Measurements from ENCODE around the gene TIMM13. TPM values are rescaled to one million over a fixed set of nuclear protein-coding genes. Genes with fewer than 3 reads are reported as not detected.

The TIMM13 gene
- total and polyA plus RNA-seq, 2 experiments from 2014 or later, result 38.3 to 188 TPM

- H3K9me3 ChIP-seq (ENCODE audit: low read depth), result no peaks in the 10 kb centered on the region
- H3K4me2 ChIP-seq, result no peak overlapping the region
- no peak overlapping the region for H3K4me3 ChIP-seq
- no peak overlapping the region for H3K27ac ChIP-seq
- H3K9me2 ChIP-seq (replicated peaks; ENCODE audit: insufficient read depth), result no peaks in the 10 kb centered on the region
- TF ChIP-seq EZH2 (IDR thresholded peaks at IDR 0.05; ENCODE audit: borderline replicate concordance) (no peak), EZH2phosphoT487 (IDR thresholded peaks at IDR 0.05; ENCODE audit: low read depth, severe bottlenecking, unreplicated experiment) (no peak), CTCF (IDR thresholded peaks at IDR 0.05; ENCODE audit: poor library complexity) (no peak)
- no peaks in the 10 kb centered on the region for H3K4me1 ChIP-seq (ENCODE audit: insufficient read depth)
- WGBS (ENCODE audit: low lambda C conversion rate, missing lambda C conversion rate), result 79% methylated on average over 7 of the region's 7 CpGs
- no peak overlapping the region for H2AFZ ChIP-seq
- H3K36me3 ChIP-seq (replicated peaks; ENCODE audit: insufficient read depth, low read depth), result no peaks in the 10 kb centered on the region
- no peaks in the 10 kb centered on the region for H4K20me1 ChIP-seq (ENCODE audit: insufficient read depth, poor library complexity, severe bottlenecking)
- no peak for DNase-seq (ENCODE audit: low spot score)
- H3K27me3 ChIP-seq, result no peaks in the 10 kb centered on the region
- H3K79me2 ChIP-seq, result no peaks in the 10 kb centered on the region
Measured at GRCh38 chr19:2413159-2413558, 14.2 kb downstream of the TIMM13 start.

DNA sequence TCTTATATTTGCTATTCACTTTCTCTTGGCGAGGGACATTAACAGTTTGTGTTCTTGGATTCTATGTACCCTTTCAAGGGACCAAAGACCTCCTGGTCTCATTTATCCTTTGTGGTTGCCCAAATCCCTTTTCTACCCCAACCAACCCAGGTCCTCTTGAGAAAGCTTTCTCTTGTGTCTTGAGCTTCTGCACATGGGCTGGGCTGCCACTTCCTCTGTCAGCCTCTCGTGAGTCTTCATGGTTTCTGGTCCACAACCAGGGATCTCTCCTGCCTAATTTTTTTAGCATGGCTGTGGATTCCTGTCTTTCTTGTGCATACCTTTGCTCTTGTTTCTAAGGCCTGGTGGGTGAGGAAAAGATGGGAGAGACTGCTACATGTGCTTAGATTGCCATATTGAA lies 14.9 kb downstream of the TIMM13 start:
- no peak overlapping the region for H2AFZ ChIP-seq
- no peaks in the 10 kb centered on the region for H3K9me3 ChIP-seq (ENCODE audit: low read depth)
- TF ChIP-seq CTCF (IDR thresholded peaks at IDR 0.05; ENCODE audit: poor library complexity) (no peak), EZH2phosphoT487 (IDR thresholded peaks at IDR 0.05; ENCODE audit: low read depth, severe bottlenecking, unreplicated experiment) (no peak)
- H3K4me3 ChIP-seq, result no peak overlapping the region
- H4K20me1 ChIP-seq (ENCODE audit: insufficient read depth, poor library complexity, severe bottlenecking), result no peaks in the 10 kb centered on the region
- no peaks in the 10 kb centered on the region for H3K79me2 ChIP-seq
- H3K4me1 ChIP-seq (ENCODE audit: insufficient read depth), result no peaks in the 10 kb centered on the region
- 59% methylated on average over 2 of the region's 2 CpGs for WGBS (ENCODE audit: low lambda C conversion rate, missing lambda C conversion rate)
- H3K36me3 ChIP-seq (replicated peaks; ENCODE audit: insufficient read depth, low read depth), result no peaks in the 10 kb centered on the region
- no peak for DNase-seq (ENCODE audit: low spot score)
- no peak overlapping the region for H3K4me2 ChIP-seq
- no peaks in the 10 kb centered on the region for H3K27me3 ChIP-seq
- no peak overlapping the region for H3K27ac ChIP-seq
- no peaks in the 10 kb centered on the region for H3K9me2 ChIP-seq (replicated peaks; ENCODE audit: insufficient read depth)

GRCh38 chr19:2411709-2412108 lies 15.7 kb downstream of the TIMM13 start:
- no peaks in the 10 kb centered on the region for H3K9me2 ChIP-seq (replicated peaks; ENCODE audit: insufficient read depth)
- H3K4me1 ChIP-seq (ENCODE audit: insufficient read depth), result no peaks in the 10 kb centered on the region
- H2AFZ ChIP-seq, result no peak overlapping the region
- 84% methylated on average over 8 of the region's 8 CpGs for WGBS (ENCODE audit: low lambda C conversion rate, missing lambda C conversion rate)
- no peaks in the 10 kb centered on the region for H3K27me3 ChIP-seq
- H3K9me3 ChIP-seq (ENCODE audit: low read depth), result no peaks in the 10 kb centered on the region
- no peaks in the 10 kb centered on the region for H3K36me3 ChIP-seq (replicated peaks; ENCODE audit: insufficient read depth, low read depth)
- H4K20me1 ChIP-seq (ENCODE audit: insufficient read depth, poor library complexity, severe bottlenecking), result no peaks in the 10 kb centered on the region
- H3K4me2 ChIP-seq, result no peak overlapping the region
- no peak for TF ChIP-seq EZH2 (IDR thresholded peaks at IDR 0.05; ENCODE audit: borderline replicate concordance)
- TF ChIP-seq CTCF (IDR thresholded peaks at IDR 0.05; ENCODE audit: poor library complexity), result no peak
- no peak for TF ChIP-seq EZH2phosphoT487 (IDR thresholded peaks at IDR 0.05; ENCODE audit: low read depth, severe bottlenecking, unreplicated experiment)
- no peak overlapping the region for H3K4me3 ChIP-seq
- H3K27ac ChIP-seq, result no peak overlapping the region
- H3K79me2 ChIP-seq, result no peaks in the 10 kb centered on the region
- DNase-seq (ENCODE audit: low spot score), result no peak

- TF ChIP-seq EZH2phosphoT487 (IDR thresholded peaks at IDR 0.05; ENCODE audit: low read depth, severe bottlenecking, unreplicated experiment) (no peak), CTCF (IDR thresholded peaks at IDR 0.05; ENCODE audit: poor library complexity) (no peak), EZH2 (IDR thresholded peaks at IDR 0.05; ENCODE audit: borderline replicate concordance) (no peak)
Measured at GRCh38 chr19:2410023-2410422, 17.4 kb downstream of the TIMM13 start.

More at GRCh38 chr19:2410023-2410422, 17.4 kb downstream of the TIMM13 start:
- Histone ChIP-seq H3K9me2 (replicated peaks; ENCODE audit: insufficient read depth) (no peaks in the 10 kb centered on the region), H4K20me1 (ENCODE audit: insufficient read depth, poor library complexity, severe bottlenecking) (no peaks in the 10 kb centered on the region), H3K4me1 (ENCODE audit: insufficient read depth) (no peaks in the 10 kb centered on the region), H3K4me3 (no peak overlapping the region), H3K9me3 (ENCODE audit: low read depth) (no peaks in the 10 kb centered on the region), H3K27me3 (no peaks in the 10 kb centered on the region), H3K27ac (no peak overlapping the region), H3K79me2 (no peaks in the 10 kb centered on the region), H3K36me3 (replicated peaks; ENCODE audit: insufficient read depth, low read depth) (no peaks in the 10 kb centered on the region), H3K4me2 (no peak overlapping the region), H2AFZ (no peak overlapping the region)
- WGBS (ENCODE audit: low lambda C conversion rate, missing lambda C conversion rate), result 98% methylated on average over 7 of the region's 7 CpGs
- DNase-seq (ENCODE audit: low spot score), result no peak

Data from hepatocyte (in vitro differentiated cells).